H9 (cell line): ENCODE data around the gene FAM227B. TPM values are rescaled to one million over a fixed set of nuclear protein-coding genes. Genes with fewer than 3 reads are reported as not detected.

Experiments
- DNase-seq: peaks from one replicate; pipeline ENCODE4 v3.0.0-alpha.2; 2017
- H2AFZ ChIP-seq: one replicate; pipeline ENCODE4 v1.6.1; 2013; ENCODE audit warnings: mild to moderate bottlenecking, low read length, control low read depth, moderate library complexity
- H2AK5ac ChIP-seq: 2 replicates; pipeline ENCODE4 v1.6.1; 2013; ENCODE audit warnings: low read length, control low read depth, mixed read lengths; ENCODE audit not compliant: insufficient read length
- H2BK120ac ChIP-seq: one replicate; pipeline ENCODE4 v1.6.1; 2013; ENCODE audit warnings: low read depth, mild to moderate bottlenecking, low read length, control low read depth, inconsistent platforms; ENCODE audit not compliant: poor library complexity, severe bottlenecking
- H2BK12ac ChIP-seq: 2 replicates; pipeline ENCODE4 v1.6.1; 2013; ENCODE audit warnings: low read length, control low read depth, mixed read lengths, low read depth; ENCODE audit not compliant: insufficient read length
- H2BK15ac ChIP-seq: 2 replicates; pipeline ENCODE4 v1.6.1; 2013; ENCODE audit warnings: low read depth, low read length, control low read depth
- H2BK20ac ChIP-seq: one replicate; pipeline ENCODE4 v1.6.1; 2013; ENCODE audit warnings: low read depth, mild to moderate bottlenecking, low read length, control low read depth, inconsistent platforms; ENCODE audit not compliant: poor library complexity, severe bottlenecking
- H2BK5ac ChIP-seq: 2 replicates; pipeline ENCODE4 v1.6.1; 2013; ENCODE audit warnings: low read length, control low read depth, mixed read lengths; ENCODE audit not compliant: insufficient read length
- H3K14ac ChIP-seq: 2 replicates; pipeline ENCODE4 v1.6.1; 2013; ENCODE audit warnings: low read length, control low read depth; ENCODE audit not compliant: insufficient read depth
- H3K18ac ChIP-seq: 2 replicates; pipeline ENCODE4 v1.6.1; 2013; ENCODE audit warnings: low read depth, mild to moderate bottlenecking, mixed read lengths, low read length, control low read depth; ENCODE audit not compliant: insufficient read length
- H3K23ac ChIP-seq: 2 replicates; pipeline ENCODE4 v1.6.1; 2013; ENCODE audit warnings: low read length, control low read depth, mixed read lengths, low read depth; ENCODE audit not compliant: insufficient read length
- H3K23me2 ChIP-seq: 2 replicates; pipeline ENCODE4 v1.6.1; 2013; ENCODE audit warnings: low read depth, mild to moderate bottlenecking, mixed read lengths, low read length, control low read depth; ENCODE audit not compliant: insufficient read length, poor library complexity, severe bottlenecking
- H3K27ac ChIP-seq: 2 replicates; pipeline ENCODE4 v1.5.1; 2013; ENCODE audit warnings: low read length, control low read depth, mixed read lengths, low read depth; ENCODE audit not compliant: insufficient read length
- H3K27me3 ChIP-seq: 2 replicates; pipeline ENCODE4 v1.6.1; 2013; ENCODE audit warnings: low read length, control low read depth, inconsistent platforms; ENCODE audit not compliant: insufficient read depth
- H3K4ac ChIP-seq: 2 replicates; pipeline ENCODE4 v1.6.1; 2013; ENCODE audit warnings: low read depth, mild to moderate bottlenecking, control low read depth, inconsistent platforms, low read length, moderate library complexity
- H3K4me1 ChIP-seq: 2 replicates; pipeline ENCODE4 v1.6.1; 2013; ENCODE audit warnings: low read length, control low read depth, inconsistent platforms; ENCODE audit not compliant: insufficient read depth
- H3K4me2 ChIP-seq: 2 replicates; pipeline ENCODE4 v1.6.1; 2013; ENCODE audit warnings: low read length, control low read depth, mixed read lengths; ENCODE audit not compliant: insufficient read length, insufficient read depth
- H3K56ac ChIP-seq: 2 replicates; pipeline ENCODE4 v1.6.1; 2013; ENCODE audit warnings: low read depth, mild to moderate bottlenecking, mixed read lengths, low read length, control low read depth; ENCODE audit not compliant: insufficient read length
- H3K79me1 ChIP-seq: 2 replicates; pipeline ENCODE4 v1.6.1; 2013; ENCODE audit warnings: low read depth, mild to moderate bottlenecking, moderate library complexity, low read length, control low read depth, inconsistent platforms; ENCODE audit not compliant: insufficient read depth, poor library complexity, severe bottlenecking
- H3K79me2 ChIP-seq: 2 replicates; pipeline ENCODE4 v1.6.1; 2013; ENCODE audit warnings: low read length, control low read depth, inconsistent platforms; ENCODE audit not compliant: insufficient read depth
- H3K9ac ChIP-seq: 2 replicates; pipeline ENCODE4 v1.6.1; 2013; ENCODE audit warnings: low read length, control low read depth, mixed read lengths; ENCODE audit not compliant: insufficient read length; ENCODE audit errors: extremely low read depth
- H3K9me3 ChIP-seq: one replicate; pipeline ENCODE4 v1.6.1; 2013; ENCODE audit warnings: low read depth, low read length, inconsistent platforms; ENCODE audit not compliant: control insufficient read depth
- H3T11ph ChIP-seq: one replicate; pipeline ENCODE4 v1.6.1; 2013; ENCODE audit warnings: mild to moderate bottlenecking, low read length, control low read depth, inconsistent platforms
- H4K20me1 ChIP-seq: one replicate; pipeline ENCODE4 v1.6.1; 2013; ENCODE audit not compliant: control insufficient read depth, insufficient read length, insufficient read depth
- H4K5ac ChIP-seq: 2 replicates; pipeline ENCODE4 v1.6.1; 2013; ENCODE audit warnings: low read depth, mild to moderate bottlenecking, mixed read lengths, low read length, control low read depth; ENCODE audit not compliant: insufficient read length
- H4K8ac ChIP-seq: replicated peaks from 2 replicates; pipeline ENCODE4 v1.6.1; 2013; ENCODE audit warnings: low read length, control low read depth, mixed read lengths, low read depth; ENCODE audit not compliant: insufficient read length
- H4K91ac ChIP-seq: 2 replicates; pipeline ENCODE4 v1.6.1; 2013; ENCODE audit warnings: low read depth, mild to moderate bottlenecking, moderate library complexity, mixed read lengths, low read length, control low read depth; ENCODE audit not compliant: insufficient read length
- H3K27ac Mint-ChIP-seq, 3 experiments: 2 replicates in 2 of 3; 3 replicates in 1 of 3; pipeline ENCODE4 v1.8.0; 2020 to 2021; ENCODE audit warnings: mixed read lengths in 3 of 3, mild to moderate bottlenecking in 1 of 3, moderate library complexity in 1 of 3
- H3K27me3 Mint-ChIP-seq: 2 replicates; pipeline ENCODE4 v1.8.0; 2021; ENCODE audit warnings: low read depth, mild to moderate bottlenecking, moderate library complexity, mixed read lengths
- H3K36me3 Mint-ChIP-seq, 3 experiments: 2 replicates in 2 of 3; 3 replicates in 1 of 3; pipeline ENCODE4 v1.8.0; 2020 to 2021; ENCODE audit warnings: low read depth in 3 of 3, mixed read lengths in 3 of 3; ENCODE audit not compliant: insufficient read depth in 1 of 3
- H3K4me1 Mint-ChIP-seq, 2 experiments: 2 replicates each; pipeline ENCODE4 v1.8.0; 2020; ENCODE audit warnings: mixed read lengths in 2 of 2
- H3K4me3 Mint-ChIP-seq, 2 experiments: 2 replicates in 1 of 2; 3 replicates in 1 of 2; pipeline ENCODE4 v1.8.0; 2020 to 2021; ENCODE audit warnings: mild to moderate bottlenecking in 2 of 2, mixed read lengths in 2 of 2, moderate library complexity in 1 of 2
- H3K9me3 Mint-ChIP-seq, 2 experiments: 2 replicates in 1 of 2; 3 replicates in 1 of 2; pipeline ENCODE4 v1.8.0; 2020; ENCODE audit warnings: mild to moderate bottlenecking in 2 of 2, mixed read lengths in 2 of 2, moderate library complexity in 1 of 2
- WGBS: extraction: QIAGEN DNeasy Blood & Tissue Kit; methylation state at CpG from one replicate; pipeline ENCODE4 v1.1.7; 2013; ENCODE audit warnings: missing lambda C conversion rate, low lambda C conversion rate, mixed read lengths; ENCODE audit not compliant: insufficient read length; ENCODE audit errors: extremely low coverage; 5-methylcytosine and 5-hydroxymethylcytosine counted together
- total RNA-seq: library from RNA; stranded (reverse); gene quantifications from 2 replicates; pipeline ENCODE4 v1.2.1, GENCODE V29; 2021
- TF ChIP-seq, protein P1 (sequence below): fragments of 200-600 bp; sonication (generic); conservative IDR thresholded peaks from 3 replicates; pipeline ENCODE4 v1.8.0; 2021; ENCODE audit warnings: antibody characterized with exemption, mild to moderate bottlenecking

The FAM227B gene
- total RNA-seq, 1 experiment from 2014 or later = 5.5 TPM

DNA sequence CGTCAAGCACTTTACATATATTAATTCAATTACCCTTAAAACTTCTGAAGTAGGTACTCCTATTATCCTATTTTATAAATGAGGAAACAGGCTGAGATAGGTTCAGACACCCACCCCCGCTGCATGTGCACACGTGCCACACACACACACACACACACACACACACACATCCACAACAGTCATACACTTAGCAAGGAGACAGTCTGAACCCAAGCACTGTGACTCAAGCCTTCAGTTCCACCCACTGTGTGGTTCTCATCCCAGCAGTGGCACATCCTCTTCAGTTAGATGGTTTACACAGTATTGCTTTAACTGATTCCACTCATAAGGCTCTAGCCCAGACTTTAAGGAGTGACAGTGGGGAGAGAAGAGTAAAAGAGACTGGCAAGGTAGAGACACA lies 288.7 kb downstream of the FAM227B start:
- Mint-ChIP-seq H3K4me1 (peaks cover 31 to 43% of the 10 kb centered on the region in 2 experiments), H3K9me3 (no peaks in the 10 kb centered on the region), H3K27ac (peak overlapping the region; percentile 15 to 37 (median 16); a peak in 4 of 7 replicates), H3K4me3 (no peak overlapping the region), H3K36me3 (no peaks in the 10 kb centered on the region; a peak in 2 of 7 replicates), H3K27me3 (no peaks in the 10 kb centered on the region)
- Histone ChIP-seq H3K27me3 (no peaks in the 10 kb centered on the region), H3K56ac (no peak overlapping the region), H3K9me3 (no peaks in the 10 kb centered on the region), H3K23me2 (no peaks in the 10 kb centered on the region), H3K14ac (no peak overlapping the region), H3K79me2 (no peaks in the 10 kb centered on the region), H2BK120ac (no peak overlapping the region), H2BK5ac (peak overlapping the region; percentile 58), H4K8ac (no peak overlapping the region), H2BK12ac (peak overlapping the region; percentile 82), H2AFZ (no peak overlapping the region), H3K4me2 (no peak overlapping the region), H4K91ac (no peak overlapping the region), H2BK15ac (no peak overlapping the region), H4K20me1 (no peaks in the 10 kb centered on the region), H3K9ac (no peak overlapping the region), H2AK5ac (peak overlapping the region; percentile 51), H3K79me1 (no peaks in the 10 kb centered on the region), H3T11ph (no peak overlapping the region), H4K5ac (peak overlapping the region; percentile 36), H3K27ac (no peak overlapping the region), H2BK20ac (no peak overlapping the region), H3K4me1 (peaks cover 2% of the 10 kb centered on the region; the same call in 1 of the 2 replicates), H3K4ac (no peak overlapping the region), H3K23ac (no peak overlapping the region), H3K18ac (no peak overlapping the region)
- DNase-seq = no peak
- no CpG with 5 or more reads among the region's 3 CpGs for WGBS
- TF ChIP-seq, protein P1, sequence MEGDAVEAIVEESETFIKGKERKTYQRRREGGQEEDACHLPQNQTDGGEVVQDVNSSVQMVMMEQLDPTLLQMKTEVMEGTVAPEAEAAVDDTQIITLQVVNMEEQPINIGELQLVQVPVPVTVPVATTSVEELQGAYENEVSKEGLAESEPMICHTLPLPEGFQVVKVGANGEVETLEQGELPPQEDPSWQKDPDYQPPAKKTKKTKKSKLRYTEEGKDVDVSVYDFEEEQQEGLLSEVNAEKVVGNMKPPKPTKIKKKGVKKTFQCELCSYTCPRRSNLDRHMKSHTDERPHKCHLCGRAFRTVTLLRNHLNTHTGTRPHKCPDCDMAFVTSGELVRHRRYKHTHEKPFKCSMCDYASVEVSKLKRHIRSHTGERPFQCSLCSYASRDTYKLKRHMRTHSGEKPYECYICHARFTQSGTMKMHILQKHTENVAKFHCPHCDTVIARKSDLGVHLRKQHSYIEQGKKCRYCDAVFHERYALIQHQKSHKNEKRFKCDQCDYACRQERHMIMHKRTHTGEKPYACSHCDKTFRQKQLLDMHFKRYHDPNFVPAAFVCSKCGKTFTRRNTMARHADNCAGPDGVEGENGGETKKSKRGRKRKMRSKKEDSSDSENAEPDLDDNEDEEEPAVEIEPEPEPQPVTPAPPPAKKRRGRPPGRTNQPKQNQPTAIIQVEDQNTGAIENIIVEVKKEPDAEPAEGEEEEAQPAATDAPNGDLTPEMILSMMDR = no peak
